Smooth muscle cell (in vitro differentiated cells): ENCODE results near the gene DCUN1D5. TPM values are rescaled to one million over a fixed set of nuclear protein-coding genes. Genes with fewer than 3 reads are reported as not detected.

Experiments
- DNase-seq: peaks from one replicate; lab custom pipeline; 2025; ENCODE audit not compliant: unreplicated experiment; lab: John Stamatoyannopoulos, UW
- H2AFZ ChIP-seq: fragments of 200-600 bp; sonication (generic); 2 replicates; pipeline ENCODE4 v1.6.0; 2016; ENCODE audit warnings: antibody characterized with exemption, low read depth, mild to moderate bottlenecking
- H3F3A ChIP-seq: fragments of 200-600 bp; sonication (generic); 2 replicates; pipeline ENCODE4 v1.6.0; 2017; ENCODE audit warnings: antibody characterized with exemption, low read depth
- H3K27ac ChIP-seq: fragments of 200-600 bp; sonication (generic); 2 replicates; pipeline ENCODE4 v1.5.1; 2016; ENCODE audit warnings: low read depth, mild to moderate bottlenecking
- H3K27me3 ChIP-seq: fragments of 200-600 bp; sonication (generic); 2 replicates; pipeline ENCODE4 v1.6.1; 2016; ENCODE audit warnings: low read depth, mild to moderate bottlenecking
- H3K36me3 ChIP-seq: fragments of 200-600 bp; sonication (generic); 2 replicates; pipeline ENCODE4 v1.5.1; 2016; ENCODE audit warnings: low read depth
- H3K4me1 ChIP-seq: fragments of 200-600 bp; sonication (generic); 2 replicates; pipeline ENCODE4 v1.5.1; 2016; ENCODE audit warnings: low read depth
- H3K4me2 ChIP-seq: fragments of 200-600 bp; sonication (generic); 2 replicates; pipeline ENCODE4 v1.6.0; 2016; ENCODE audit warnings: mild to moderate bottlenecking
- H3K4me3 ChIP-seq: fragments of 200-600 bp; sonication (generic); 2 replicates; pipeline ENCODE4 v1.5.1; 2016; ENCODE audit warnings: mild to moderate bottlenecking
- H3K79me2 ChIP-seq: fragments of 200-600 bp; sonication (generic); 2 replicates; pipeline ENCODE4 v1.6.0; 2016; ENCODE audit warnings: low read depth, mild to moderate bottlenecking
- H3K9ac ChIP-seq: fragments of 200-600 bp; sonication (generic); 2 replicates; pipeline ENCODE4 v1.6.0; 2016; ENCODE audit warnings: low read depth
- H3K9me3 ChIP-seq: fragments of 200-600 bp; sonication (generic); replicated peaks from 2 replicates; pipeline ENCODE4 v1.5.1; 2016; ENCODE audit warnings: low read depth
- H4K20me1 ChIP-seq: fragments of 200-600 bp; sonication (generic); 2 replicates; pipeline ENCODE4 v1.6.0; 2016; ENCODE audit warnings: low read depth
- CTCF ChIP-seq: fragments of 200-600 bp; sonication (generic); IDR thresholded peaks from 2 replicates; pipeline ENCODE4 v1.5.1; 2017; ENCODE audit warnings: borderline replicate concordance, mild to moderate bottlenecking, antibody characterized with exemption; ENCODE audit not compliant: insufficient read depth, poor library complexity, severe bottlenecking
- WGBS: methylation state at CpG from one replicate; pipeline ENCODE4 v1.1.7; 2016; ENCODE audit warnings: low lambda C conversion rate; 5-methylcytosine and 5-hydroxymethylcytosine counted together
- polyA plus RNA-seq: library from polyadenylated mRNA; unstranded; fragments of >200 nt; fragmentation: Nextera tagmentation; extraction: Ambion mirVana; gene quantifications from 2 replicates; pipeline ENCODE4 v1.2.1, GENCODE V29; 2016
- total RNA-seq: library from RNA; depleted of rRNA; stranded (reverse); fragments of >200 nt; gene quantifications from 2 replicates; pipeline ENCODE4 v1.2.3, GENCODE V29; 2014

DCUN1D5 gene
- total and polyA plus RNA-seq, 2 experiments from 2014 or later, result 72.0 to 88.1 TPM

- Histone ChIP-seq H3K36me3 (peaks cover 9% of the 10 kb centered on the region), H3K27ac (no peak overlapping the region), H3K9ac (no peak overlapping the region), H2AFZ (no peak overlapping the region), H3K27me3 (no peaks in the 10 kb centered on the region), H3K4me3 (no peak overlapping the region), H4K20me1 (peaks cover 82% of the 10 kb centered on the region), H3K4me2 (no peak overlapping the region), H3K4me1 (peaks cover 22% of the 10 kb centered on the region), H3K9me3 (no peaks in the 10 kb centered on the region), H3K79me2 (peaks cover 91% of the 10 kb centered on the region), H3F3A (no peaks in the 10 kb centered on the region)
- TF ChIP-seq CTCF, result no peak
- no peak for DNase-seq
Measured at GRCh38 chr11:103086461-103086860, 5.5 kb downstream of the DCUN1D5 start.

GRCh38 chr11:103085758-103086365 is 6.1 kb downstream of the DCUN1D5 start:
- H4K20me1 ChIP-seq, result peaks cover 88% of the 10 kb centered on the region
- no peak overlapping the region for H3K27ac ChIP-seq
- no peak overlapping the region for H2AFZ ChIP-seq
- H3K27me3 ChIP-seq, result no peaks in the 10 kb centered on the region
- H3K79me2 ChIP-seq, result peaks cover 85% of the 10 kb centered on the region
- H3K9ac ChIP-seq, result no peak overlapping the region
- peaks cover 9% of the 10 kb centered on the region for H3K36me3 ChIP-seq
- no peaks in the 10 kb centered on the region for H3K9me3 ChIP-seq
- WGBS, result 89% methylated on average over 1 of the region's 1 CpG
- H3K4me1 ChIP-seq, result peaks cover 22% of the 10 kb centered on the region
- no peak overlapping the region for H3K4me3 ChIP-seq
- no peak overlapping the region for H3K4me2 ChIP-seq
- DNase-seq, result no peak
- no peaks in the 10 kb centered on the region for H3F3A ChIP-seq
- TF ChIP-seq CTCF, result no peak

GRCh38 chr11:103079833-103080232 is 12.1 kb downstream of the DCUN1D5 start:
- no peak overlapping the region for H2AFZ ChIP-seq
- TF ChIP-seq CTCF, result no peak
- H3K36me3 ChIP-seq, result peaks cover 22% of the 10 kb centered on the region
- no peak overlapping the region for H3K4me3 ChIP-seq
- H4K20me1 ChIP-seq, result peaks cover 51% of the 10 kb centered on the region
- peaks cover 51% of the 10 kb centered on the region for H3K79me2 ChIP-seq
- no peaks in the 10 kb centered on the region for H3K4me1 ChIP-seq
- H3F3A ChIP-seq, result no peaks in the 10 kb centered on the region
- no peaks in the 10 kb centered on the region for H3K27me3 ChIP-seq
- WGBS, result 75% methylated on average over 1 of the region's 1 CpG
- DNase-seq, result no peak
- H3K27ac ChIP-seq, result peak overlapping the region; percentile 21
- no peak overlapping the region for H3K9ac ChIP-seq
- H3K4me2 ChIP-seq, result no peak overlapping the region
- H3K9me3 ChIP-seq, result no peaks in the 10 kb centered on the region

GRCh38 chr11:103078710-103079109 is 13.2 kb downstream of the DCUN1D5 start:
- Histone ChIP-seq H2AFZ (no peak overlapping the region), H3K36me3 (peaks cover 22% of the 10 kb centered on the region), H3F3A (no peaks in the 10 kb centered on the region), H3K4me2 (no peak overlapping the region), H3K27me3 (no peaks in the 10 kb centered on the region), H3K4me1 (no peaks in the 10 kb centered on the region), H3K9ac (no peak overlapping the region), H3K79me2 (peaks cover 50% of the 10 kb centered on the region), H4K20me1 (peaks cover 41% of the 10 kb centered on the region), H3K27ac (no peak overlapping the region), H3K9me3 (no peaks in the 10 kb centered on the region), H3K4me3 (no peak overlapping the region)
- WGBS, result 94% methylated on average over 5 of the region's 5 CpGs
- TF ChIP-seq CTCF, result no peak
- DNase-seq, result no peak
